GM19463 (cell line): ENCODE results near the gene DCC.
A peak's percentile ranks its signal among the peaks of the same experiment; 100 is the strongest.

ENCODE experiments used
- ATAC-seq: cut with Tn5 transposase; IDR thresholded peaks from one replicate; pipeline ENCODE4 v1.9.1; 2021; ENCODE audit warnings: mild to moderate bottlenecking, moderate library complexity; ENCODE audit not compliant: unreplicated experiment

Gene DCC

DNA sequence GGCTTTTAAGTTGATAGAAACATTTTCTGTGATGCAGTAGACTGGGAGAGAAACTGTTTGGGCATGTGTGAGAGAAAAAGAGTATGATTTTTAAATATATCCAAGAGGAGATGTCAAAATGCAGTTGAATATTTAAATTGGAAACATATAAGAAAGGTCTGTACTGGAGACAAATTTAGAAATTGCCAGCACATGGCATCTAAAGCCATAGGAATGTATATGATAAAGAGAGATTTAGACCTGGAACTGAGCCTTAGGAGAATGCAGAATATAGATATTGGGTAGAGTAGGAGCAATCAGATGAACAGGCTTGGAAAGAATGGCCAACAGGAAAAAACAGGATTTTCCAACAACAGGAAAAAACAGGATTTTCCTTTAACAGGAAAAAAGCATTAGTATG, 1203.7 kb downstream of the DCC start:
- ATAC-seq: no peak

DNA sequence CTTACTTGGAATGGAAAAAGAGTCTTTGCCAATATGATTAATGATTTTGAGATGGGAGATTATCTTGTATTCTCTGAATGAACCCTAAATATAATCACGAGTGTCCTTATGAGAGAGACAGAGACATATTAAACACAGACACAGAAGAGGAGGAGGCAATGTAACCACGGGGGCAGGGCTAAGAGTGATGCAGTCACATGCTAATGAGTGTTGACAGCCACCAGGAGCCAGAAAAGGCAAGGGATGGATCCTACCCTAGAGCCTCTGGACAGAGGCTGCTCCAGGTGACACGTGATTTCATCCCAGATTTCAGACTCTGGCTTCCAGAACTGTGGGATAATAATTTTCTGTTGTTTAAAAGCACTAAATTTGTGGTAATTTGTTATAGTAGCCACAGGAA, 1204.9 kb downstream of the DCC start:
- ATAC-seq: no peak

DNA sequence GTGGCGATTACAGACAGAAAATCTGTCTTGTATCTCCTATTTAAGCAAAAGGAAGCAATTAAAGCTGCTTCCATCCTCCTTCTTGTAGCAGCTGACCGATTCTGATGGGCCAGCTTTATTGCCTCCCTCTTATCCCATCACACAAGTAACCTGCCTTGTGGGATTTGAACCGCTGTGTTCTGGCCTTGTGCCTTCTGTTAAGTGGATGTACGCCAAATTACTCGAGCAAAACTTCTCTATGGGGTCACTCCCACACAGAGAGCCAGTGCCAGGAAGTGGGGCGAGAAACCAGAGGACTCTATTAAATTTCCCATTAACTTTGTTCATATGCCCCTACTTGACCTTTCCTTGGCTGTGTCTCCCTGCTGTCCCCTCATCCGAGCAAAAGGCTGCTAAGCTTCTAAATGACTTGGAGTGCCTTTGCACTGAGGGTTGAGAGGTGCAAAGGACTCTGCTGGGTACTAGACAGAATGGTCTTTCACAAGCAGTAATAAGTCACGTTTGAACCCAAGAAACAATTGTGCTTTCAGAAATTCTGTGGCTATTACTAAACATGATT, 1212.0 kb downstream of the DCC start:
- no peak for ATAC-seq

DNA sequence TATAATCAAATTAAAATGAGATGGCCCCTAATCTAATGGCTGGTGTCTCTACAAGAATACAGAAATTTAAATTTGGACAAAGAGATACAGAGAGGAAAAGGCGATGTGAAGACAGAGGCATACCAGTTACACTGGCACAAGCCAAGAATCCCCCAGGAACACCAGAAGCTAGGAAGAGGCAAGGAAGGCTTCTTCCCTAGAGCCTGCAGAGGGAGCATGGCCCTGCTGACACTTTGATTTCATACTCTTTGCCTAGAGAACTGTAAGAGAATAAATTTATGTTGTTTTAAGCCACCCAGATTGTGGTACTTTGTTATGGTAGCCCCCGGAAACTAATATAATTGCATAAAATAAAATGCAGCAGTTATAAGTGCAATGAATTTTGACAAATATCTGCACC, 1213.0 kb downstream of the DCC start:
- ATAC-seq: no peak

DNA sequence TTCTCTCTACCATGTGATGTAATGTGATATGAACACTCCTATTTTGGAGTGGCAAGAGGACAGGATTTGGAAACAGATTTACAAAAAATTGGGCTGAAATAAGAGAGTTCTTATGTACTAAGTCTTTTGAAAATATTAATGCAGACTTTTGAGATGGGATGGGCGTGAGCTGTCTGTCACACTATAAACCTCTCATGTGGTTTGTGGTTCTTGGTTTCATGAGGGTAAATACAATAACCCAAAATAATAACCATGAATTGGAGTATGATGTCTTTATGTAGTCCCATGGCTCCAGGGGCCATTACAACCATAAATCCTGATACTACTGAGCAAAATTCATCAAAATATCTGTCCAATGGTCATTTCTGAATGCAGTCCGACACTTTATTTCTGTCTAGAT, 1216.5 kb downstream of the DCC start:
- ATAC-seq: no peak

DNA sequence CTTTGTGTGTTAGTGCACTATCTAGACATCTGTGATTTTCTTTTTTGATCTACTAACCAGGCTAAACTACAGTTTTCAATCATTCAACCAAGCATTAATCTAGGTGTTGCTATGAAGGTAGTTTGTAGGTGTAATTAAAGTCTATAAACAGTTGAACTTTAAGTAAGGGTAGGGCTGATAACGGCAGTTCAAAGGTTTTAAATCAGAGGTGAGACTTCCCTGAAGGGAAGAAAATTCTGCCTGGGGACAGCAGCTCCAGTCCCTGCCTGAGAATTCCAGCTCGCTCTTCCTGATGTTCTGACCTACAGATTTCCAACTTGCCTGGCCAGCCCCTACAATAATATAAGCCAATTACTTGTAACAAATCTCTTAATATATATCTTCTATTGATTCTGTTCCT, 1220.5 kb downstream of the DCC start:
- ATAC-seq: no peak

DNA sequence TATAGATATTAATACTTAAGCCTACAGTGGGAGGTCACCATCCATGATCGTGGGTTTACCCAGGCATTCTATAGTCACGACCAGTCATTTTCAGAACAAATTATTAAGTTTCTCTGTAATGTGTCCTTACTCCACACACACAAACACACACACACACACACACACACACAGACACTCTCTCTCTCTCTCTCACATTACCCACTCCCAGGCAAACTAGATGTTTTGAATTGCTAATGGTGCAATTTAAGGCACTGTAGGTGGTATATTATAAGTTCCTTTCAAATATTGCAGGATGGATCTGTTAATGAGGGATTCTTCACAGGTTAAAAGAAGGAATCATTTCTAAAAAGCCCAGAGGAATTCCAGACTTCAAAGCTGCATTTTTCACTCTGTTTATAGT, 1226.6 kb downstream of the DCC start:
- ATAC-seq: no peak

DNA sequence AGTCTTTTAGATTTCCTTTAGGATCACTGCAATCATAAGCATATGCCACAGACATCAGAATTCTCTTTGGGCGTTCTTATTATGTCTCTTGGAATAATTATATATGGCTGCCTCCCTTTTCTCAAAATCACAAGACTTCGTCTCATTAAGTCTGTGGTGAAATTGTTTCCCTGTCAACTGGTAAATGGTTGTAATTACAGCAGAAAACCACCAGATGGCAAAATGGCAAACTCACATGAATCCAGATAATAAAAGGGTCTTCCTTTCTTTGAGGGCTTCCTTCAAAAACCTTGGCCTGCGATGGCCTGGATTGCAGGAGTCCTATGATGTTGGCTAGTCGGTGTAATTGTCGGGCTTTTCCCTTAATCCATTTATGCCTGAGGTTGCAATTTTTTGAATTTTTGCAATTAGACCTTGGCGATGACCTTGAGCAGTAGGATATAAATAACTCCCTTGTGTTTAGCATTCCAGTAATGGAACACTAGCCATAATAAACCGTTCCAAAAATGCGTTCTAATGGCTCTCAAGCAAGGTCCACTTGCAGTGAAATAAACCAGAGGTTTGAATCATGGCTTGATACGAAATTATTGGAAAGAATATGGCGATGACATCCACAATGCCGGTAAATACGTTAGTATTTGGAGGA, 1228.1 kb downstream of the DCC start:
- ATAC-seq: peak; percentile 64
